Activated CD4-positive, alpha-beta T cell treated with anti-CD3 and anti-CD28 coated beads, Interleukin-2, amount 50 U/mL, for 24 hours (primary cell): ENCODE measurements around the gene ZNF536.
"Not testable (repeated sequence)": the region's sequence is repeated elsewhere in the genome, so short reads cannot be mapped to it uniquely, and the experiment has no call there.

Source experiments
- DNase-seq, 2 donors: peaks; one replicate each; pipeline ENCODE4 v3.0.0-alpha.2; 2020; ENCODE audit warnings: low read depth in 1 of 2, low spot score in 1 of 2

Gene ZNF536

GRCh38 chr19:30473334-30473867, 101.2 kb downstream of the ZNF536 start:
- DNase-seq: no peak

- no peak for DNase-seq
Observed at GRCh38 chr19:30476997-30477396, 104.8 kb downstream of the ZNF536 start.

- DNase-seq: no peak
Observed at GRCh38 chr19:30479231-30479630, 107.0 kb downstream of the ZNF536 start.

- DNase-seq: no peak
Observed at GRCh38 chr19:30480097-30480496, 107.9 kb downstream of the ZNF536 start.

- no peak for DNase-seq
Observed at GRCh38 chr19:30481063-30481462, 108.9 kb downstream of the ZNF536 start.

- no peak for DNase-seq
Observed at GRCh38 chr19:30481823-30482222, 109.6 kb downstream of the ZNF536 start.

GRCh38 chr19:30482956-30483355, 110.8 kb downstream of the ZNF536 start:
- no peak for DNase-seq

GRCh38 chr19:30486250-30486649, 114.1 kb downstream of the ZNF536 start:
- not testable (repeated sequence) for DNase-seq

GRCh38 chr19:30487178-30487577, 115.0 kb downstream of the ZNF536 start:
- no peak for DNase-seq

GRCh38 chr19:30488191-30488590, 116.0 kb downstream of the ZNF536 start:
- no peak for DNase-seq

- DNase-seq: no peak
Observed at GRCh38 chr19:30490760-30491159, 118.6 kb downstream of the ZNF536 start.

- no peak for DNase-seq
Observed at GRCh38 chr19:30492586-30493270, 120.5 kb downstream of the ZNF536 start.

- no peak for DNase-seq
Observed at GRCh38 chr19:30497034-30497433, 124.8 kb downstream of the ZNF536 start.

- DNase-seq: not testable (repeated sequence)
Observed at GRCh38 chr19:30498085-30498484, 125.9 kb downstream of the ZNF536 start.

- no peak for DNase-seq
Observed at GRCh38 chr19:30498707-30499106, 126.5 kb downstream of the ZNF536 start.

GRCh38 chr19:30504272-30504671, 132.1 kb downstream of the ZNF536 start:
- no peak for DNase-seq

- DNase-seq: no peak
Observed at GRCh38 chr19:30512176-30513081, 140.2 kb downstream of the ZNF536 start.

- DNase-seq: no peak
Observed at GRCh38 chr19:30513082-30513411, 140.9 kb downstream of the ZNF536 start.

- no peak for DNase-seq
Observed at GRCh38 chr19:30516111-30516510, 143.9 kb downstream of the ZNF536 start.

- DNase-seq: no peak
Observed at GRCh38 chr19:30516531-30516930, 144.3 kb downstream of the ZNF536 start.

GRCh38 chr19:30518965-30519606, 146.9 kb downstream of the ZNF536 start:
- no peak for DNase-seq
